ENCODE results near the gene LPCAT2.
A peak's percentile ranks its signal among the peaks of the same experiment; 100 is the strongest.
"Not testable (repeated sequence)": the region's sequence is repeated elsewhere in the genome, so short reads cannot be mapped to it uniquely, and the experiment has no call there.

Gene LPCAT2

DNA sequence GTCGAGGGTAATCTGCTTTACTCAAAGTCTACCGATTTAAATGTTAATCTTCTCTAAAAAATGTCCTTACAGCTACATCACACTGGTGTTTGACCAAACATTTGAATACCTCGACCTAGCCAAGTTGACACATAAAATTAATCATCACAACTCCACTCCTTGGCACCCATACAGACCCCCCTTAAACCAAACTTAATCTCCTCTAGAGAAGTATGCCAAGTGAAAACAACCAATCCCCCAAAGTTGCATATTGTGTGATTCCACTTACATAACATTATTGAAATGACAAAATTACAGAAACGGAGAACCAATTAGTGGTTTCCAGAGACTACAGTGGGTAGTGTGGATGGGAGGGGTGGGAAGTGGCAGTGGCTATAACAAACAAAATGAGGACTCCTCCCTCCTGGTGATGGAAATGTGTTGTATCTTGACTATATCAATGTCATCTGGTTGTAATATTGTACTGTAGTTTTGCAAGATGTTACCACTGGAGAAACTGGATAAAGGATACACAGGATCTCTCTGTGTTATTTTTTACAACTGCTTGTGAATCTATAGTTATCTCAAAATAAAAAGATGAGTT, 97.0 kb downstream of the LPCAT2 start:
- peak; percentile 53 for DNase-seq (ENCODE audit: low read depth)

DNA sequence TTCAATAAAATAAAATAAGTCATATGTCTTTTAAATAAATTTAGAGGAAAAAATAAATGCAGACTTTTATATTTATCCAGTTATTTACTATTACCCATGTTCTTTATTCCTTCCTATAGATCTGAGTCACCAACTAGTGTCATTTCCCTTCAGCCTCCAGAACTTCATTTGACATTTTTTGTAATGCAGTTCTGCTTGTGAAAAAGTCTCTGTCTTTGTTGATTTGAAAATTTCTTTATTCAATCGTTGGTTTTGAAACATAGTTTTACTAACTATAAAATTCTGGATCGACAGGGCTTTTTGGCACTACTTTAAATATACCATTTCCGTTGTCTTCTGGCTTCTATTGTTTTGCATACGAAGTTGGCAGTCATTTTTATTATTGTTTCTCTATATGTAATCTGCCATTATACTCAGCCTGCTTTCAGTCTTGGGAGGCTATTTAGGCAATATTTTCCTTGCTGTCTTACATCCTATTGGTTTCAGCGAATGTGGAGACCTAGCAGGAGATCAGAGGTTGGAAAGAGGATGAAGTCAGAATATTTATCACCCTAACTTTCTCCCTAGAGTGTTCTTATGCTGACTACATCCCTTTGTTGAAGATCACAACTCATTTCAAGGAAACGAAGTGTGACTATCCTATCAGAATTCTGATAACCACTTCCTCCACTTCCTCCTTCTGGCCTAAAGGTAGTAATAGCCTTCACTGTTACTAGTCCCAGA, 104.9 kb downstream of the LPCAT2 start:
- DNase-seq (ENCODE audit: low read depth): no peak

DNA sequence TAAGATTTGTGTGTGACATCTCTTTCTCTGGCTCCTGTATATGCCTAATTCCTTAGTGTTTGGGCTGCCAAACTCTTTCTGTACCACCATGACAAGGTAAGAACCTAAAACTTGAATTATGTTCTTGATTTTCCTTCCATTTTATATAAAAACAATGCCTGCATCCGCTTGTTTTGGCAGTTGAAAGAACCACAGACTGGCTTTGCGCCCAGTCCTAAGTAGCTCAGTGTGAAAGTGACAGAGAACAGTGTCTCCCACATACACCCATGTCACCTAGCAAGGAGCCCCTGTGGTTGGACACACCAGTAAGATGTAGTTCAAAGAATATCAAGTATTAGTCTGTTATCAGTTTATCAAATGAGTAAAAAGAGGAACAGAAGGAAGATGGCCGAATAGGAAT, 106.2 kb downstream of the LPCAT2 start:
- no peak for DNase-seq (ENCODE audit: low read depth)

DNA sequence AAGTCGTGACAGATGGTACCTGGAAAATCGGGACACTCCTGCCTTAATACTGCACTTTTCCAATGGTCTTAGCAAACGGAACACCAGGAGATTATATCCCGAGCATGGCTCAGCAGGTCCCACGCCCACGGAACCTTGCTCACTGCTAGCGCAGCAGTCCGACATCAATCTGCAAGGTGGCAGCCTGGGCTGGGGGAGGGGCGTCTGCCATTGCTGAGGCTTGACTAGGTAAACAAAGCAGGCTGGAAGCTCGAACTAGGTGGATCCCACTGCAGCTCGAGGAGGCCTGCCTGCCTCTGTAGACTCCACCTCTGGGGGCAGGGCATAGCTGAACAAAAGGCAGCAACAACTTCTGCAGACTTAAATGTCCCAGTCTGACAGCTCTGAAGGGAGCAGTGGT, 106.8 kb downstream of the LPCAT2 start:
- DNase-seq (ENCODE audit: low read depth): not testable (repeated sequence)

DNA sequence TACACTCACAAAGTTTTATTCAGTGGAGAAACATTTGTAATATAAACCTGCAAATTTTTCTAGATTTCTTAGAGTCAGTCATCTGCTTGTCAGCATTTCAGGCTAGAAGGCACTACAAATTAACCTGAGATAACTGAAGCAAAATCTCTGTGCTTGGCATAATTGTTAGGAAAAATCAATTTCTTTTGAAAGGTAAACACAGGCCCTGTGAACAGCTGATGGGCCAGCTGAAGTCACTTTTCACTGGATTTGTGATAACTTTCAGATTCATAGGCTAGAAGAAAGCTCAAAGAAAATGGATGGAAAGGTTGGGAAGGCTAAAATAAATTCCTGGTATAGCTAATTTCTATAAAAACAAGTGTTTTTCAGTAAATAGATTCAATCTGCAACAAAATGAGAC, 112.9 kb downstream of the LPCAT2 start:
- DNase-seq (ENCODE audit: low read depth): no peak

DNA sequence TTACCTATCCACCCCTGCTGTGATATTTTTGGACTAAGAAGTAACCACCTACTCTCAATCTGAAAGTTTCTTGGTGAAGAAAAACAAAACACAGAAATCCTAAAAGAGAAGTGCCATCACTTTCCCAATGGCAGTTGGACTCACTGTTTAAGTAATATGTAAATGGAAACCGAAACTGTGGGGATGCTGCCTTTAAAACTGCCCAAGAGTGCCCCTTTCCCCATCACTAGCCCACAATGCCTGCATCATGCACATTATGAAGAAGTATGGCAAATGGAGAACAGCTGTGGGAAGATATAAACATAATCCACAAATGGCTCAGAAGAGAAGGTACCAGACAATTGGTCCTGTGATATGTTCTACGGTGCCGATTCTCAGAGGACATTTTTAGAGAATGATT, 113.4 kb downstream of the LPCAT2 start:
- DNase-seq (ENCODE audit: low read depth): no peak

DNA sequence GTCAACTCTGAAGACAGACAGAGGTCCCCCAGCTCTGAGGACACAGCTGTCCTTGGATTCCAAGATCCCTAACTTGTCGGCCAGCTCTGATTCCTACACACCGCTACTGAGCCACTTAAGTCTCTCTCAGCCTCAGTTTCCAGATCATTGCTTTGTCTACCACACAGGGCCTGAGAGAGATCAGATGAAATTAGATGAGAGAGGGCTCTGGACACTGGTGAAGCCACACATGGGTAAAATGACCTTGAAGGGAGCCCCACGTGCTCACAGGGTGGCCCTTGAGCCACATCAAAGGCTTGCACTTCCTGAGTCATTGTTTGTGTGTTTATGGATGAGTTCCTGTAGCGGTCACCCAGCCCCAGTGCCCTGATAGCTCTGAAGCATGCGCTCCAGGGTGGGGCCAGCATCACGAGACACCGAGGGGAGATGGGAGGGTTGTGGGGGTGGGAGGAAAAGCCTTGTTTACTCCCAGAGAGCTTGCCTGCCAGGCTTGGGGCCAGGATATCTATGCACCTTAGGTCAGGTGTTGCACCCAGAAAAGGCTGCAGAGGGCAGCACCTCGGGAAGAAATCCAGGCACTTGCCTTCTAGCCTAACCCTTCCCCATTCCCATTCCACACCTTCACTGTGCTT, 114.2 kb downstream of the LPCAT2 start:
- no peak for DNase-seq (ENCODE audit: low read depth)

DNA sequence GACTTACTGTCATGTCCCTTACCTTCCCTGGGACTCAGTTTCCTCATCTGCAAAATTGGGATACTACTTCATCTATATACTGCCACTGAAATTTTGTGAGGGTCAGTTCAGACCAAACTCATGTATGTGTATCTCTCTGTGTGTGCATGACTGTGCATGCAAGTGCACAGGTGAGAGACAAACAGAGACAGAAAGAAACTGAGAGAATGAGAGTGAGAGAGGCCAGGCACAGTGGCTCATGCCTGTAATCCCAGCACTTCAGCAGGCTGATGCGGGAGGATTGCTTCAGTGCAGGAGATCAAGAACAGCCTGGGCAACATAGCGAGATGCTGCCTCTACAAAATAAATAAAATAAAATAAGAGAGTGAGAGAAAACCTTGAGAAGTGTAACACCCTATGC, 114.8 kb downstream of the LPCAT2 start:
- DNase-seq (ENCODE audit: low read depth): no peak

DNA sequence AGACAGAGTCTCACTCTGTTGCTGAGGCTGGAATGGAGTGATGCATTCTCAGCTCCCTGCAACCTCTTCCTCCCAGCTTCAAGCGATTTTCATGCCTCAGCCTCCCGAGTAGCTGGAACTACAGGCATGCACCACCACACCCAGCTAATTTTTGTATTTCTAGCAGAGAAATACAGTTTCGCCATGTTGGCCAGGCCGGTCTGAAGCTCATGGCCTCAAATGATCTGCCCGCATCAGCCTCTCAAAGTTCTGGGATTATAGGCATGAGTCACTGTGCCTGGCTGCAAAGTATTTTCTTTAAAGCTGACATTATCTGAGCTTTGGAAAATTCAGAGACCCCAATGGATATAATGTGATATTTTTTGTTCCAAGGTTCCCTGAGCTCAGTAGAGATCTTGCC, 115.8 kb downstream of the LPCAT2 start:
- no peak for DNase-seq (ENCODE audit: low read depth)

DNA sequence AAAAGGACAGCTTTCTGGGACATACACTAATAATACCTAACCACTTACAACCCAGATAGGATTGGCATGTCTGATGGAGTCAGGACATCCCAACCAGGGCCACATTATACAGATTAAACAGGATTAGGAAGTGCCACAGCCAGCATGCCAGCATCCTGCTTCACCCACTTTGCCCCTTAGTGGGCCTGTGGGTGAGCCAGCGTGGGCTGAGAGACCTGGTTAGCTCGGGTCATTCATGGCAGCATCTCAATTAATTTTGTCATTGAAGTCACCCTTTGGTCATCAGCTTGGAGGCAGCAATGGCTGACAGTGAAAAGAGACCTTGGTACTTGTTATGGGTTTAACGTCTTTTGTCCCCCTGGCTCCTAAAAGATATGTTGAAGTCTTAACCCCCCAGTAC, 117.0 kb downstream of the LPCAT2 start:
- DNase-seq (ENCODE audit: low read depth): no peak

DNA sequence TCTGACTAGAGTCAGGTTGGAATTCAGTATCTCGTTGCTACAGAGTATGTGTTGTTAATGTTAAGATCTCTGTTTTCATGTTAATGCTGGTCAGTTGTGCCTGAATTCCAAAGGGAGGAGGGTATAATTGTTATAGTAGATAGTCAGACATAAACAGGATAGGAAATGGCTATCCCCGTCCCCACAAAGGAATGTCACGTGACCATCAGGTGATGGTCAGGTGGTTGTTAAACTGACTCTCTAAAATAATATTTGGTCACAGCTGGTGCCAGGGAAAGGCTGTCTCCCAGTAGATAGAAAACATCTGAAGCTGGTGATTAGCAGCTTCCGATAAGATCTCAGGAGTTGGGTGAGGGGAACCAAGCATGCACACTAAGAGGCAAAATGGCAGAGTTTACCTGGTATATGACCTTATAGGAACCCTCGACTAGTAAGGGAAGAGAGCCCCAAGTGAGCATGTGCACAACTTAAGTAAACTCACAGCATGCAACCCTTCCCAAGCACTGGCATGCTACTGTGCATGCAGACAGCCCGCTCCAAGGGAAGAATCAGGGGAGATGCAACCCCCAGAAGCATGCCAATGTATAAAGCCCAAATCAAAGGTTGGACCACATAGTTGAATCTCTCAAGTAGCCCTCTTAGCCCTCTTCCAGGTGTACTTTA, 119.6 kb downstream of the LPCAT2 start:
- DNase-seq (ENCODE audit: low read depth): no peak

DNA sequence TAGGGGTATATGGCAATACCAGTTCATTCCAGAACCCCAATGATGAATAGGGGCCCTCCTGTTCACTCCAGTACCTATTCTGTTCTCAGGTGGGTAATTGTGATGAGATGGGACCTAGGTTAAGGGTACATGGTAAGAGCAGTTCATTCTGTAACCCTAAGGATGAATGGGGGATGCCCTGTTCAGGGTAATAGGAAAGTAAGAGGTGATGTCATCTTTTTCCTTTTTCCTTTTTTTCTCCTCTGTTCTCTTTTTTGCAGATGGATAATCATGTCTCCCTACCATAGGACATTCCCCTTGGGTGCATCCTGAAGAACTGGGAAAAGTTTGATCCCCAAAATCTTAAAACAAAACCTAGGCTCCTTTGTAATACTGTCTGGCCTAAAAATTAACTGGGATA, 121.9 kb downstream of the LPCAT2 start:
- no peak for DNase-seq (ENCODE audit: low read depth)

DNA sequence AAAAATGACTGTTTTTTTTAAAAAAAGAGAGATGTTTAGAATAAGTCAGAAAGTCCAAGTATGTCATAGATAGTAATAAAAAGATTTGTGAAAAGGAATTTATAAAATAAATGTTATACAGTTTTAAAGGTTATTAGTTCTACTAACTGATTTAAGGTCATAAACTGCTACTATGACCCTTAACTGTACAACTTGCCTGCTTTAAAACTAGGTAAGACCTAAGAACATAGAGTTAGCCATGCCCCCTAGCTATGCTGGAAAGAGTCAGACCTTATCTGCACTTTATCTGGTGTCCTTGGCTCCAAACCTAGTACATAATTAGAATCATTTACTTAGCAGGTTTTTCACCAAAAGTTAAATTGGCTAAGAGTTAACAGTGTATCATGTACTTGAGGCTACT, 123.4 kb downstream of the LPCAT2 start:
- DNase-seq (ENCODE audit: low read depth): no peak

DNA sequence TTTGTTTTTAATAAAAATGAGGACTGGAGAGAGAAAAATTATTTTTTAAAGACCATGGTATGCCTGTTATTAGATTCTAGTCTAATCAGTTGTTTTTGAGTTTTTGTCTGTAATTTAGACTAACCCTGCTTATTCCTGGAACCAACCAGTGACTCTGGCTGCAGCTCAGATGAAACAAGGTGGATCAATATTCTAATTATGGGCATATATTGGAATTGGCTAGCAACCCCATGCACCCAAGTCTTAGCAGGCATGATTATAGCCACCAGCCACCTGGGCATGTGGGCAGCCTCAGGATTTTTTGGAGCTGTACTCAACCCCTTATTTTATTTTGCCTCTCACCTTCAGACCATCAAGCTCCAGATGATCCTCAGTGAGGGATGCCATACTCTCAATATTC, 125.3 kb downstream of the LPCAT2 start:
- no peak for DNase-seq (ENCODE audit: low read depth)

All from fibroblast of gingiva (primary cell).